HG03097 (cell line): ENCODE measurements around the gene SPOCK3.
"Not testable (repeated sequence)": the region's sequence is repeated elsewhere in the genome, so short reads cannot be mapped to it uniquely, and the experiment has no call there.

ENCODE experiments used
- ATAC-seq: cut with Tn5 transposase; IDR thresholded peaks from one replicate; pipeline ENCODE4 v1.9.1; 2021; ENCODE audit not compliant: unreplicated experiment, low FRiP score

The SPOCK3 gene

DNA sequence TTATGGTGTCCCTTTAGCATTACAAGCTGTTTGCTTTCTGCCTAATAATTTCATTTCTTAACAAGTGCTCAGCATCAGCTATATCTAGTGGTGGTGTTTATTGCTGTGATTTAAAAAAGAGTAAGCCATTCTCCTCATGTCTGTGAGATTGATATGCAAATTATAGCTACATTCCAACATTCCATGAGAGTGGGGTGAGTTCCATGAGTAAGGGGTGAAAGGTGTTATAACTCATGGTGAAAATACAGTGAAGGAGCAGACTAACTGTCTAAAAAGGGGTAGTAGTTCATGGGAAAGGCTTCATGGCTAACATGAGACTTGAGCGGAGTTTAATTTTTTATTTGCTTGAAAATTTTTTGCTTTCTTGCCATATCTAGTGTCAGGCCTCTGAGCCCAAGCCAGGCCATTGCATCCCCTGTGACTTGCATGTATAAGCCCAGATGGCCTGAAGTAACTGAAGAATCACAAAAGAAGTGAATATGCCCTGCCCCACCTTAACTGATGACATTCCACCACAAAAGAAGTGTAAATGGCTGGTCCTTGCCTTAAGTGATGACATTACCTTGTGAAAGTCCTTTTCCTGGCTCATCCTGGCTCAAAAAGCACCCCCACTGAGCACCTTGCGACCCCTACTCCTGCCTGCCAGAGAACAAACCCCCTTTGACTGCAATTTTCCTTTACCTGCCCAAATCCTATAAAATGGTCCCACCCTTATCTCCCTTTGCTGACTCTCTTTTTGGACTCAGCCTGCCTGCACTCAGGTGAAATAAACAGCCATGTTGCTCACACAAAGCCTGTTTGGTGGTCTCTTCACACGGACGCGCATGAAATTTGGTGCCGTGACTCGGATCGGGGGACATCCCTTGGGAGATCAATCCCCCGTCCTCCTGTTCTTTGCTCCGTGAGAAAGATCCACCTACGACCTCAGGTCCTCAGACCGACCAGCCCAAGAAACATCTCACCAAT lies 518.3 kb downstream of the SPOCK3 start:
- ATAC-seq, result not testable (repeated sequence)

- ATAC-seq, result no peak
These were observed 533.7 kb downstream of the SPOCK3 start for GRCh38 chr4:166700592-166700991.

- no peak for ATAC-seq
These were observed 545.5 kb downstream of the SPOCK3 start for GRCh38 chr4:166688835-166689234.

DNA sequence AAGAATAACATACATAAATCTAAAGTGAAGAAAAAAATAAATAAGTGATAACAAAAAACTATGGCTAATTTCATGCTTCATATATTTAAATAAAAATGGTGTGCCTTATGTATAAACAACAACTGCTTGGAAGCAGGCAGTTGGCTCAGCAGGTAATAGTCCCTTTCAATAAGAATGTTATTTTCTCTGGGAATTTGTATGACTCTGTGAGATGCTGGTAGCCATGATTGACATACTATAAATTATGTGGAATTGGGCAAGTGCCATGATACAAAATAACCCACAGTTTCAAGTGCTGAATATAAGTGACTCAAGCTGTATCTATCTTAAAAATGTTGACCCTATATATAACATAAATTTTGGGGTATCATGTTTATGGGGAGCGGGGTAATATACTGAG lies 546.5 kb downstream of the SPOCK3 start:
- no peak for ATAC-seq
